Fibroblast of villous mesenchyme (primary cell): ENCODE measurements around the gene STARD3. TPM values are rescaled to one million over a fixed set of nuclear protein-coding genes. Genes with fewer than 3 reads are reported as not detected.
"Not testable (repeated sequence)": the region's sequence is repeated elsewhere in the genome, so short reads cannot be mapped to it uniquely, and the experiment has no call there.

ENCODE experiments used
- DNase-seq: peaks from one replicate; pipeline ENCODE4 v3.0.0-alpha.2; 2010; ENCODE audit warnings: low read depth
- H3K4me3 ChIP-seq: 2 replicates; pipeline ENCODE4 v1.5.1; 2011; ENCODE audit warnings: low read depth, mild to moderate bottlenecking, low read length
- total RNA-seq: library from RNA; depleted of rRNA; stranded (reverse); fragments of >200 nt; gene quantifications from 2 replicates; pipeline ENCODE4 v1.2.3, GENCODE V29; 2012
- TF ChIP-seq, protein P1 (sequence below): IDR thresholded peaks from 2 replicates; pipeline ENCODE4 v1.5.1; 2012; ENCODE audit warnings: low read depth, mild to moderate bottlenecking, low read length; ENCODE audit not compliant: insufficient read depth

Gene STARD3
- 23.7 and 42.5 TPM in 2 replicates for total RNA-seq

DNA sequence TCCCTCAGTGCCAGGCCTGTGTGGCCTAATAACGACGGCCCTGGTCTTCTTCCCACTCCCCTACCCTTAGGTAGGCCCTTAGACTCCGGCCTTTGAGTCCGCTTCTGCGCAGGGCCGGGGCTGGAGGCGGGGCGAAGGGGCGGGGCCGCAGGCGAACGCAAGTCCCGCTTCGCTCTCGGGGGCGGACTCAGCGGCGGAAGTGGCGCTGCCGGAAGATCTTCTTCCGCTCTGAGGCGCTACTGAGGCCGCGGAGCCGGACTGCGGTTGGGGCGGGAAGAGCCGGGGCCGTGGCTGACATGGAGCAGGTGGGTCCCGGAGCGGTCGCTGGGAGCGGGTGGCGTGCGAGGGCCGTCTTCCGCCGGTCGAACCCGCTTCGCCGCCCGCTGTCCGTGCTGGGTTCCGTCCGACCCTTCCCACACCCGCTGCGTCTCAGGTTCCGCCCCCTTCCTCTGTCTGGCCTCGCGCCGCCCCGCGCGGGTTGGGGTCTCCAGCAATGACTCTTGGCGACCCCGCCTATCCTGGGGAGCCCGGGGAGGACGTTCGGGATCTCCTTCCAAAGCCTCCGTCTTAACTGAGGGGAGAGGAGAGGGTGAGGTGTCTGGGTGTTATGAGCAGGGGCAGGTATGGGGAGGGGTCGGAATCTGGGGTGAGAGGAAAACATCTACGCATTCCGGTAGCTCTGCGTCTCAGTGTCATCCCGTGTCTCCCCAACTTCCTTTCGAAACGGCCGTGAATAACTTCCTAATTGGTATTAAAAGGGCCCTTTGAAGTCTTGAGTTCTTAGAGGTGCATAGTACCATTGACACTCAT is at the start of gene STARD3:
TSS of gene STARD3 (plus strand) at position 218 of the 810 bp plus-strand sequence. CDS start 16,388 bp downstream, outside the sequence.
- H3K4me3 ChIP-seq = peak within 1 kb of the TSS; percentile 97
- TF ChIP-seq, protein P1, sequence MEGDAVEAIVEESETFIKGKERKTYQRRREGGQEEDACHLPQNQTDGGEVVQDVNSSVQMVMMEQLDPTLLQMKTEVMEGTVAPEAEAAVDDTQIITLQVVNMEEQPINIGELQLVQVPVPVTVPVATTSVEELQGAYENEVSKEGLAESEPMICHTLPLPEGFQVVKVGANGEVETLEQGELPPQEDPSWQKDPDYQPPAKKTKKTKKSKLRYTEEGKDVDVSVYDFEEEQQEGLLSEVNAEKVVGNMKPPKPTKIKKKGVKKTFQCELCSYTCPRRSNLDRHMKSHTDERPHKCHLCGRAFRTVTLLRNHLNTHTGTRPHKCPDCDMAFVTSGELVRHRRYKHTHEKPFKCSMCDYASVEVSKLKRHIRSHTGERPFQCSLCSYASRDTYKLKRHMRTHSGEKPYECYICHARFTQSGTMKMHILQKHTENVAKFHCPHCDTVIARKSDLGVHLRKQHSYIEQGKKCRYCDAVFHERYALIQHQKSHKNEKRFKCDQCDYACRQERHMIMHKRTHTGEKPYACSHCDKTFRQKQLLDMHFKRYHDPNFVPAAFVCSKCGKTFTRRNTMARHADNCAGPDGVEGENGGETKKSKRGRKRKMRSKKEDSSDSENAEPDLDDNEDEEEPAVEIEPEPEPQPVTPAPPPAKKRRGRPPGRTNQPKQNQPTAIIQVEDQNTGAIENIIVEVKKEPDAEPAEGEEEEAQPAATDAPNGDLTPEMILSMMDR = no peak
- peak; percentile 89 for DNase-seq

DNA sequence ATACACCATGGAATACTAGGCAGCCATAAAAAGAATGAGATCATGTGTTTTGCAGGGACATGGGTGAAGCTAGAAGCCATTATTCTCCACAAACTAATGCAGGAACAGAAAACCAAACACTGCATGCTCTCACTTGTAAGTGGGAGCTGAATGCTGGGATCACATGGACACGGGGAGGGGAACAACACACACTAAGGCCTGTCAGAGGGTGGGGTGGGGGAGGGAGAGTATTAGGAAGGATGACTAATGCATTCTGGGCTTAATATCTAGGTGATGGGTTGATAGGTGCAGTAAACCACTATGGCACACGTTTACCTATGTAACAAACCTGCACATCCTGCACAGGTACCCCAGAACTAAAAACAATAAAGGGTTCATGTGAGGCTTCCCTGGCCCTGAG is 46.8 kb upstream of the STARD3 start:
- DNase-seq, H3K4me3 ChIP-seq: not testable (repeated sequence)

DNA sequence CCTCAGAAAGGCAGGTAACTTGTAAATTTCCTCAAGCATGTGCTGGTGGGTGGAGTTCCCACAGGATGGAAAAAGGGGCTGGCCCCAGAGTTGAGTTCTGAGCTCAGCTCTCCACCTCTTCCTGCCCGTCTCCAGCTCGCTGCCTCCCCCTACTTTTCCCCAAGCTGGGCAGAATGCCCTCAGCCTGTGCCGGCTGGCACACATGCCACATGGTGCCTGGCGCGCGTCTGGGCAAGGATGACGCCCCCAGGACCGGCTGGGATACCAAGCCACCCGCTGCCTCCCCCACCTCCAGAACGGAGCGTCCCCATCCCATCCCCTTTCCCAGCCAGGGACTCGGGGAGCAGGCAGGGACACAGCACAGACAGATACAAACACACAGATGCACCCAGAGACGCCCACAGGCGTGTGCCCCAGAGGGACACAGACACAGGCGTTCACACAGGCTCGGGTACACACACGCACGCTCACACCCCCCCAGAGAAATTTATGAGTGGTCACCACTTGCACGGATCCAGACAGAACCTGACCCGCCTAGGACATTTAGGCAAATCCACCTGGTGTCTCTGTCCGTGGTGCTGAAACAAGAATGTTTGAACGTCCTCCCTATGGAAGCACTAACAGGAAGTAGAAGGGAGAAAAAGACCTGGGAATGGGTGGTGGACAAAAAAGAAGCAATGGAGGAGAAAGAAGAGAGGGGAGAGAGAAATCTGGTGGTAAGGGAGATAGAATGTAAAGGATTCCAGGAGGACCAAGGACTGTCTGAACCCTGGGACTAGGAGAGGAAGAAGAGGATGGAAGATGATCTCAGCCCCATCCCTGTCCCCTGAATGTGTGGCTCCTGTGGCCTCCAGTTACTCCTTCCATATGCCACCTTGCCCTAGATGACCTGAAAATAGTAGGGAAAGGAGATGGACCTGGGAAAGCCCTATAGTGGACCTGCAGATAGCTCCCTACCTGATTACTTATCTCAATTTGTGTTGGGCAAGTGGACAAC is 44.7 kb upstream of the STARD3 start:
- DNase-seq = peak; percentile 61
- H3K4me3 ChIP-seq = no peak overlapping the region
- TF ChIP-seq, protein P1 = no peak

DNA sequence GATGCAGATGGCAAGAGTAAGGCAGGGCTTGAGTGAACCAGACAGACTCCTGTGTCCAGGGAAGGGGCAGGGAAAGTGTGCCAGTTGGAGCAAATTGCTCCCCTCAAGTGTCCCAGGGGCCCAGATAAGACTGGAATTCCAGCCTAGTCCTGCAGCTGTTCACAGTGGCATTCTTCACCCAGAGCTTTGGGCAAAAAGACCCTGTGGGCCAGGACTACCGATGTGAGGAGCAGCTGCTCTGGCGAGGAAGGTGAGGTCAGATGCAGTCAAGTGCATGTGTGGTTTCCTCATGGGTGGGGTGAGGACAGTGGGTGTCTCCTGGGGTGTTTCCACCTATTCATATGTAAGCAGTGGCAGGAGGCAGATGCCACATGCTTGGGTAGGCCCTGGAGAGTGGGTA is 43.6 kb upstream of the STARD3 start:
- H3K4me3 ChIP-seq = no peak overlapping the region
- TF ChIP-seq, protein P1 = no peak

DNA sequence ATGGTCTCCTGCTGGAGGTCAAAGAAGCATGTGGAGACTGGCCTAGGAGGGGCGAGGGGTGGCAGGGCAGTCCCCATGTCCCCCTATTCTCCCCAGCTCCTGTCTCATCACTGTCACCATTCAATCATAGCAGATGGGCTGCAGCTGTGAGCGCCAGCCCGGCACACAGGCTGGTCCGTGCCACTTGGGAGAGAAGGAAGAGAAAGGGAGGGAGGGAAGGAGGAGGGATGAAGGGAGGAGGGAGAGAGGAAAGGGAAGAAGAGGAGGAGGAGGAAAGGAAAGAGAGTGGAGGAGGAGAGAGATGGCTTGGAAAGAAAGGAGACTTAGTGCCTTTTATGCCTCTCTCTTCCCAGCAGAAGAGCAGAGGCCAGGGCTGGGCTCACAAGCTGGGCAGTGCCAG is 41.6 kb upstream of the STARD3 start:
- TF ChIP-seq, protein P1 = no peak
- no peak overlapping the region for H3K4me3 ChIP-seq
- DNase-seq = no peak

More for the DNA sequence above, 43.6 kb upstream of the STARD3 start:
- DNase-seq = no peak

DNA sequence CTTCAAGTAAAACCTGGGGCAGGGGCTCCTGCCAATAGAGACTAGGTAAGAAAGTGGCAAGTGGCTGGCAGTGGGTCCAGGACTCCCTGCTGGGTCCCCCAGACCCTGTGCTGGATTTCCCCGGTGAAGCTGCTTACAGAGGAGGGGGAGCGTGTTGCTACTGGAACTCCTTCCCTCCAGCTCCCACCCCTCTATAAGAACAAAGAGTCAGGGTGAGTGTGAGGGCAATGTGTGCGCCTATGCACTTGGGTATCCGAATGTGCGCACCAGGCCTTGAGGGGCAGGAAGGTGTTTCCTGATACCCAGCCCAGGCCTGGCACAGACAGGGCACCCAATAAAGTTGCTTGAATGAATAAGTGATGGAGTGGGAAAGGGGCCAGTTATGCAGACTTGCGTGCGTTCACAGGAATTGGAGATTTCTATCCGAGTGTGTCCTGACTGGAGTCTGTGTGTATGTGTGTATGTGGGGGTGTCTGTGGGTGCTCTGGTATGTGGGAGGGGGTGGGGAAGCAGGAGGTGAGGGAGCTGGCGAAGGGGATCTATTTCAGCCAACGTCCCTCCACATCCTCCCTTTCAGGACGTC is 40.9 kb upstream of the STARD3 start:
- H3K4me3 ChIP-seq = no peak overlapping the region
- TF ChIP-seq, protein P1 = no peak
- DNase-seq = no peak
